Panc1 (cell line): ENCODE measurements around the gene ELMO2. TPM values are rescaled to one million over a fixed set of nuclear protein-coding genes. Genes with fewer than 3 reads are reported as not detected.
A peak's percentile ranks its signal among the peaks of the same experiment; 100 is the strongest.

Experiments used
- ATAC-seq: fragments of 200-7000 bp; cut with Tn5 transposase; 2 replicates; pipeline ENCODE4 v1.9.1; 2020; ENCODE audit warnings: mild to moderate bottlenecking, moderate library complexity
- BruUV-seq: library from RNA; stranded (reverse); fragments of 400-500 nt; replicated peaks from 2 replicates; lab custom pipeline; 2021; lab: Mats Ljungman, UMichigan
- CTCF ChIA-PET: fragments of 300-600 bp; sonication (Branson Sonifier 250); formaldehyde crosslinking; loops from one replicate; lab custom pipeline; 2022; ENCODE audit warnings: antibody characterized with exemption; lab: Charles Lee
- POLR2A ChIA-PET: fragments of 300-600 bp; sonication (Branson Sonifier 250); formaldehyde crosslinking; loops from one replicate; lab custom pipeline; 2022; ENCODE audit warnings: antibody characterized with exemption; lab: Charles Lee
- DNase-seq: peaks from one replicate; pipeline ENCODE4 v3.0.0-alpha.2; 2010; ENCODE audit warnings: low read depth, low spot score
- H3K27ac ChIP-seq: 2 replicates; pipeline ENCODE4 v1.5.1; 2011; ENCODE audit warnings: mild to moderate bottlenecking, low read length, inconsistent platforms
- H3K27me3 ChIP-seq: fragments of 200-500 bp; sonication (Bioruptor generic); 2 replicates; pipeline ENCODE4 v1.6.0; 2014; ENCODE audit warnings: low read length, inconsistent platforms; ENCODE audit not compliant: control insufficient read depth, insufficient read depth
- H3K36me3 ChIP-seq: fragments of 200-500 bp; sonication (Bioruptor generic); 2 replicates; pipeline ENCODE4 v1.5.1; 2014; ENCODE audit warnings: inconsistent platforms, mild to moderate bottlenecking, low read length, moderate library complexity; ENCODE audit not compliant: control insufficient read depth, insufficient read depth
- H3K4me1 ChIP-seq: 2 replicates; pipeline ENCODE4 v1.5.1; 2011; ENCODE audit warnings: inconsistent platforms, mild to moderate bottlenecking, low read length, moderate library complexity; ENCODE audit not compliant: control insufficient read depth, insufficient read depth
- H3K4me3 ChIP-seq, 2 experiments: 2 replicates each; pipeline ENCODE4 v1.5.1; 2011 to 2012; ENCODE audit warnings: low read depth in 2 of 2, low read length in 2 of 2, mild to moderate bottlenecking in 2 of 2, inconsistent platforms in 1 of 2, moderate library complexity in 1 of 2
- H3K9me3 ChIP-seq: fragments of 200-500 bp; sonication (Bioruptor generic); 2 replicates; pipeline ENCODE4 v1.5.1; 2014; ENCODE audit warnings: low read depth, mild to moderate bottlenecking, inconsistent platforms, low read length, moderate library complexity; ENCODE audit not compliant: control insufficient read depth, insufficient read depth
- POLR2AphosphoS5 ChIP-seq: IDR thresholded peaks from 2 replicates; pipeline ENCODE4 v1.6.1; 2012; ENCODE audit warnings: mild to moderate bottlenecking, low read depth, low read length, moderate library complexity
- SIN3A ChIP-seq: IDR thresholded peaks from 2 replicates; pipeline ENCODE4 v1.6.1; 2012; ENCODE audit warnings: low read depth, mild to moderate bottlenecking, low read length, moderate library complexity, borderline replicate concordance; ENCODE audit not compliant: insufficient read depth
- TCF7L2 ChIP-seq: IDR thresholded peaks from 2 replicates; pipeline ENCODE4 v1.6.1; 2011; ENCODE audit warnings: mild to moderate bottlenecking, low read depth, low read length, inconsistent platforms
- in situ Hi-C: cut with HindIII; loops from 2 replicates; pipeline ENCODE4 v1.10.0; 2016; ENCODE audit warnings: low sequenced_read_pairs, low pct_unique_long_range_greater_than_20kb
- intact Hi-C: fragments of 100-400 bp; cut with micrococcal nuclease; formaldehyde crosslinking; loops from one replicate; pipeline ENCODE4 v1.10.0; 2022; ENCODE audit not compliant: unreplicated experiment
- total RNA-seq: library from RNA; stranded (reverse); gene quantifications from one replicate; pipeline ENCODE4 v1.2.1, GENCODE V29; 2021; ENCODE audit not compliant: unreplicated experiment
- TF ChIP-seq, protein P1 (sequence below): fragments of 450-650 bp; IDR thresholded peaks from 2 replicates; pipeline ENCODE4 v1.5.1; 2017; ENCODE audit warnings: mild to moderate bottlenecking
- TF ChIP-seq, protein P2 (sequence below), 2 experiments: IDR thresholded peaks; 2 replicates each; pipeline ENCODE4 v1.6.1; 2011 to 2012; ENCODE audit warnings: low read depth in 2 of 2, control low read depth in 1 of 2, low read length in 1 of 2, mild to moderate bottlenecking in 1 of 2, moderate library complexity in 1 of 2; ENCODE audit not compliant: insufficient read depth in 1 of 2

The ELMO2 gene
- total RNA-seq, 1 experiment from 2014 or later = 40.4 TPM

DNA sequence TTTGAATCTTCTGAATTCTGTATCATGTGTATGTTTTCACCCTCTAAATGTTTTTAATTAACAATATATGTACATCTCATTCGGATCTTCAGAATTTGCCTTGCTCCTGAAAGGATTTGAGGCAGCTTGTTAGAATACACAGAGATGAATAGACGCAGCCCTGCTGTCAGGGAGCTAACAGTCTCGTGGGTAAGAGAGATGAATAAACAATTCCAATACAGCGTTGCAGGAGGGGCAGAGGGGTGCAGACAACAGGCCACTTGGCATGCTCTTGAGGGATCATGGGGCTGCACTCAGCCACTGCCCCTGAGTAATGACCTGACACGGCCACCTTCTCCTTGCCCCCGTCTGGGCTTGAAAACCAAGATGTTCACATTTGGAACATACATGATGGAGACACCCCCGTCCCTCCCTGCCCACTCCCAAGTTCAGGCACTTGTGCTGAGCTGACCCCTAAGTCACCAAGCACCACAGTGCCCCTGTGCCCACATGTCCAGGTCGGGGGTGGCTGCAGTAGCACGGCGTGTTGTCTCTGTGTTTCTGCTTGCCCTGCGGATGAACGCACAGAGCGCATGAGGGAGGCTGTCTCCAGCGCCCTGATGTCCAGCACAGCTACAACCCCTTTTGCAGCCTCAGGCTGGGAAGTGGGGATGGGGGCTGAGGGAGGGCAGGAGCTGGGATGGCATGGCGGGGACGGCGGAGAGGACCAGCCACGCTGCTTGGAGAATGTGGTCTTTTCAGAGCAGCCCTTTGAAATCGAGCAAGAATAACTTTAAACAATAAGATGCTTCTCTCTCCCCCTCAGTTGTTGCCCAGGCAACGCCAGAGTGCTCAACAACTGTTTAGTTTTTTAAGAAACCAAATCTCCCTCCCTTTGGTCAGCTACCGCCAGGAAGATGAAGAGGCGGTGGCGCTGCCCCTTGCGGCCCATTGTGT lies 65.1 kb downstream of the ELMO2 start:
- H3K36me3 ChIP-seq = no peaks in the 10 kb centered on the region
- ChIA-PET CTCF (interaction anchor here (0.6 kb wide), 1 partner anchor 194 kb away, joined by 3 read pairs; no protein-coding TSS in a partner anchor), POLR2A (interaction anchor here (0.6 kb wide), 1 partner anchor 994 kb away, joined by 3 read pairs; no protein-coding TSS in a partner anchor)
- peaks cover 12% of the 10 kb centered on the region for H3K27me3 ChIP-seq
- no peaks in the 10 kb centered on the region for H3K9me3 ChIP-seq
- DNase-seq = no peak
- no peak for TF ChIP-seq SIN3A
- TF ChIP-seq, protein P1, sequence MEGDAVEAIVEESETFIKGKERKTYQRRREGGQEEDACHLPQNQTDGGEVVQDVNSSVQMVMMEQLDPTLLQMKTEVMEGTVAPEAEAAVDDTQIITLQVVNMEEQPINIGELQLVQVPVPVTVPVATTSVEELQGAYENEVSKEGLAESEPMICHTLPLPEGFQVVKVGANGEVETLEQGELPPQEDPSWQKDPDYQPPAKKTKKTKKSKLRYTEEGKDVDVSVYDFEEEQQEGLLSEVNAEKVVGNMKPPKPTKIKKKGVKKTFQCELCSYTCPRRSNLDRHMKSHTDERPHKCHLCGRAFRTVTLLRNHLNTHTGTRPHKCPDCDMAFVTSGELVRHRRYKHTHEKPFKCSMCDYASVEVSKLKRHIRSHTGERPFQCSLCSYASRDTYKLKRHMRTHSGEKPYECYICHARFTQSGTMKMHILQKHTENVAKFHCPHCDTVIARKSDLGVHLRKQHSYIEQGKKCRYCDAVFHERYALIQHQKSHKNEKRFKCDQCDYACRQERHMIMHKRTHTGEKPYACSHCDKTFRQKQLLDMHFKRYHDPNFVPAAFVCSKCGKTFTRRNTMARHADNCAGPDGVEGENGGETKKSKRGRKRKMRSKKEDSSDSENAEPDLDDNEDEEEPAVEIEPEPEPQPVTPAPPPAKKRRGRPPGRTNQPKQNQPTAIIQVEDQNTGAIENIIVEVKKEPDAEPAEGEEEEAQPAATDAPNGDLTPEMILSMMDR = no peak
- TF ChIP-seq, protein P2, sequence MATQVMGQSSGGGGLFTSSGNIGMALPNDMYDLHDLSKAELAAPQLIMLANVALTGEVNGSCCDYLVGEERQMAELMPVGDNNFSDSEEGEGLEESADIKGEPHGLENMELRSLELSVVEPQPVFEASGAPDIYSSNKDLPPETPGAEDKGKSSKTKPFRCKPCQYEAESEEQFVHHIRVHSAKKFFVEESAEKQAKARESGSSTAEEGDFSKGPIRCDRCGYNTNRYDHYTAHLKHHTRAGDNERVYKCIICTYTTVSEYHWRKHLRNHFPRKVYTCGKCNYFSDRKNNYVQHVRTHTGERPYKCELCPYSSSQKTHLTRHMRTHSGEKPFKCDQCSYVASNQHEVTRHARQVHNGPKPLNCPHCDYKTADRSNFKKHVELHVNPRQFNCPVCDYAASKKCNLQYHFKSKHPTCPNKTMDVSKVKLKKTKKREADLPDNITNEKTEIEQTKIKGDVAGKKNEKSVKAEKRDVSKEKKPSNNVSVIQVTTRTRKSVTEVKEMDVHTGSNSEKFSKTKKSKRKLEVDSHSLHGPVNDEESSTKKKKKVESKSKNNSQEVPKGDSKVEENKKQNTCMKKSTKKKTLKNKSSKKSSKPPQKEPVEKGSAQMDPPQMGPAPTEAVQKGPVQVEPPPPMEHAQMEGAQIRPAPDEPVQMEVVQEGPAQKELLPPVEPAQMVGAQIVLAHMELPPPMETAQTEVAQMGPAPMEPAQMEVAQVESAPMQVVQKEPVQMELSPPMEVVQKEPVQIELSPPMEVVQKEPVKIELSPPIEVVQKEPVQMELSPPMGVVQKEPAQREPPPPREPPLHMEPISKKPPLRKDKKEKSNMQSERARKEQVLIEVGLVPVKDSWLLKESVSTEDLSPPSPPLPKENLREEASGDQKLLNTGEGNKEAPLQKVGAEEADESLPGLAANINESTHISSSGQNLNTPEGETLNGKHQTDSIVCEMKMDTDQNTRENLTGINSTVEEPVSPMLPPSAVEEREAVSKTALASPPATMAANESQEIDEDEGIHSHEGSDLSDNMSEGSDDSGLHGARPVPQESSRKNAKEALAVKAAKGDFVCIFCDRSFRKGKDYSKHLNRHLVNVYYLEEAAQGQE (IDR thresholded peaks at IDR 0.05; ENCODE audit: insufficient read depth in 1 of 2, low read depth in 2 of 2, low read length in 1 of 2) = no peak
- TF ChIP-seq POLR2AphosphoS5 = no peak
- TF ChIP-seq TCF7L2 = no peak
- H3K4me3 ChIP-seq = no peak overlapping the region
- no TSS peak for BruUV-seq
- H3K4me1 ChIP-seq = no peaks in the 10 kb centered on the region
- intact Hi-C loops (no loop called here), in situ Hi-C loops (no loop called here)
- peak; percentile 31; the same call in 1 of the 2 replicates for ATAC-seq
- H3K27ac ChIP-seq = no peak overlapping the region

DNA sequence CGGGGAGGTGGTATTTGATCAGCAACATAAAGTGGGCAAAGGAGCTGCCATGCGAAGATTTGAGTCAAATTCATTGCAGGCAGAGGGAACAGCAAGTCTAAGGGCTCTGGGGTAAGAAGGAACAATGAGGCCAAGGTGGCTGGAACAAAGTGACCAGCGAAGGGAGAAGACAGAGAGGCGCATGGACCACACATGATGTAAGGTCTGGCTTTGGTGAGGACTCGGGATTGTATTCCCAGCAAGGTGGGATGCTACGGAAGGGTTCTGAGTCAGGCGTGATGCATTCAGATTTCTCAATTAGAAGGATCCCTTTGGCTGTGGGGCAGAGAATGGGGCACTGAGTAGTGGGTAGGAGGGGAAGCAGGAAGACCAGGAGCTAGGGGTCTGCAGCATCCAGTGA lies 67.4 kb downstream of the ELMO2 start:
- TF ChIP-seq TCF7L2 (no peak), SIN3A (no peak), POLR2AphosphoS5 (no peak)
- TF ChIP-seq, protein P1 = no peak
- TF ChIP-seq, protein P2 (IDR thresholded peaks at IDR 0.05; ENCODE audit: insufficient read depth in 1 of 2, low read depth in 2 of 2, low read length in 1 of 2) = no peak
- ChIA-PET CTCF (no interaction called here), POLR2A (no interaction called here)
- Histone ChIP-seq H3K4me3 (no peak overlapping the region), H3K27me3 (peaks cover 12% of the 10 kb centered on the region), H3K9me3 (no peaks in the 10 kb centered on the region), H3K36me3 (no peaks in the 10 kb centered on the region), H3K27ac (no peak overlapping the region), H3K4me1 (no peaks in the 10 kb centered on the region)
- in situ Hi-C loops (no loop called here), intact Hi-C loops (no loop called here)
- BruUV-seq = no TSS peak
- DNase-seq = no peak
- no peak for ATAC-seq
